Subcutaneous adipose tissue (tissue), 4 donors: ENCODE results near the gene ELK4. TPM values are rescaled to one million over a fixed set of nuclear protein-coding genes. Genes with fewer than 3 reads are reported as not detected.

Experiments used
- CTCF ChIP-seq: fragments of 450-650 bp; IDR thresholded peaks from one replicate; pipeline ENCODE4 v1.5.1; 2016; ENCODE audit warnings: low read depth, mild to moderate bottlenecking, control low read depth, antibody characterized with exemption, moderate library complexity
- total RNA-seq, 4 donors: library from RNA; depleted of rRNA; stranded (reverse); fragments of >200 nt; gene quantifications; one replicate each; pipeline ENCODE4 v1.1.0, GENCODE V29; 2016

Gene ELK4
- total RNA-seq, 4 donors from 2014 or later: 25.8 to 42.2 (median 29.6) TPM

GRCh38 chr1:205623646-205624045 is 8.2 kb downstream of the ELK4 start:
- no peak for TF ChIP-seq CTCF

DNA sequence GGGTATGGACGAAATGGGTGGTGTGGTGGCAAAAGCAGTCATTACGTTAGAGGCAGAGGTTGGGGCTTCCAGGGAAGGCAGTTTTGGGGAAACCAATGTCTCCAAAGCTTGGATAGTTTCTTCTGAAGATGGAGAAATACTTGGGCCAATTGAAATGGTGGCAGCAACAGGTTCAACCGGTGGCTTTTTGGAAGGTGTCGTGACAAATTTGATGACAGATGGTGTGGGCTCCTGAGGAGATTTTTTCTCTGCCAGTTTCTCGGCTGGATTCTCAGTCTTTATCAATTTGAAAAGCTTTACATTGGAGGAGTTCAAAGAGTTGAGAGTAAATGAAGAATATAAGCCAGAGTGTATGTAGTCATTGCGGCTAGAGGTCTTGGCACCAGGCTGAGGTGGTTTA is 11.5 kb downstream of the ELK4 start:
- no peak for TF ChIP-seq CTCF

DNA sequence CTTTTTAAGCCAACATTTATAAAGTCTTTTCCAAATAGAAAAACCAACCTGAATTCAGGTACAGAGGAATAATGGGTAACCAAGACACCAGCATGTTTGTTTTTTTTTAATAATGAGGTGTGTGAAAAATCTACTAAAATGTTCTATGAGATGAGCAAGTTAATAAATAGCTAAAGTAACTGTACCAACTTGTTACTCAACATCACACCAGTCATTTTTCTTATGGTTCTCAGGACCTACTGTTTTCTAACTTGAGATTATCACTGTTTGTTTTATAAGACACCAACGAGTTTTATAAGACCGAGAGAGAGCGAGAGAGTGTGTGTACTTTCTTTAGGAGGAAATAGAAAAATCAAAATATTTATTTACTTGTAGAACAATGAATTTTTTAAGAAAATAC is 12.4 kb downstream of the ELK4 start:
- no peak for TF ChIP-seq CTCF

DNA sequence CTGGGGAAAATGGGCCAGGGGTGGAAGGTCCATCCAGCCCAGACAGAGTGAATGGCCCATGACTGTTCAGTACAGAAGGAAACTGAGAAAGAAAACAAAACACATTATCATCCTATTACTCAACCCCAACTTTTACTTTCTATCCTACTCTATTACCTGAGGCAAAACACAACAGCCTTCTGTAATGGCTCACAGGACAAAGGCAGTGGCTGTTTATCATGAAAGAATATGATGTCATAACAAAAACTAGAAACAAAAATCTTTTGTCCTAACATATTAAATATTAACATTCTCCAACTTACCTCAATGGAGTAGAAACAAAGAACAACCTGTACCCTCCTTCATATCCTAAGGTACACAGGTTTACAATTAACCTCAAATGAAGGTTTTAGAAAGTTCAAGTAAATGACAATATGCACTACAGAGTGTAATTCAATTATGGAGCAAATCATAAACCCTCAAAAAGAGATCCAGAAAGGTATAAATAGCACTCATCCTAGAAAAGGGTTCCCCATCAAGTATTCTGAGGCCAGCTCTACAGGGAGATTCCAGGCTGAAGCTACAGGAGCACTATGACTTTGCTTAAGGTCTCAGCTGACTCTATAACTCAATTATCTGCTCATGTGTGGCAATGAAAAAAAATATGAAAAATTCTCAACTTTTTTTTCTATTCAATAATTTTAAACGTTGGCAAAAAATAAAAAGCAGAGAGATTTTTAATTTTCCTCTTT is 15.1 kb downstream of the ELK4 start:
- no peak for TF ChIP-seq CTCF

DNA sequence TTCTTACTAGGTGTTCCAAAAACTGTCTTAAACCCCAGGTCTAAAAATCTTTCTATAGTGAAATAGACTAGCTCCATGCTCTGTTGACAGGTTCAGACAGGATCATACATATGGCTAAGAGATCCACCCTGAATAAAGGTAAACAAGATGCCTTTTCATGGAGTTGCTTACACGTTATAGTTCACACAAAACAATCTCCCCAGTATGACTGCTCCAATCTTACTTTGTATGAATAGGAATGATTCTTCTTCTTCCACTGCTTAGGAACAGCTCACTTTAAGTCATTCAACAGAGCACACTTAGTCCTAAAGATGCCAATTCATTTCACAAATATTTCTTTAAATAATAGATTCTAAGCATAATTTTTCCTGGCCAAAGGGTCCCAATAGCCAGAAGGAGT is 16.0 kb downstream of the ELK4 start:
- TF ChIP-seq CTCF: no peak

DNA sequence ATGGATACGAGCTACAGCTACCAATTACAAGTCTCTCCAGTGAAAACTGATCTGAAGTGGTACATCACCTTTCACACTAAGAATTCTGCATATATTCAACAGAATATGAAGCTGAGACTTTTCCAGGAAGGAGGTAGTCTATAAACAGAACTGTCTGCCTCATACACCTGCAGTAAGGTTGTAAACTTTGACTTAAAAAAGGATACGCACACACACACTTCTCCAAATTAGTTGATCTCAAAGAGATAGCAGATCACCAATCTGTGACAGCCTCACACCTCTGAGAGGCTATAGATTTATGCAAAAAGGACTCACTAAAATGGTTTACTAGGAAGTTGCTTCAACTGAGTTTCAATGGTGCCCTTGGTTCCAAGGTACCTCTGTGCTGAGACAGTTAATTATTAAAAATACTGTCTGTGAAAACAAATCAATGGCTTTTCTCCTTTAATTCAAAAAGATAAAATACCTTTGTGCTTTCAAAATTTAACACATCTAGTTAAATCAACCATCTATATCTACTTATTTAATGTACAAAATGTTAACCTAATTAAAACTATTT is 17.9 kb downstream of the ELK4 start:
- TF ChIP-seq CTCF: no peak

DNA sequence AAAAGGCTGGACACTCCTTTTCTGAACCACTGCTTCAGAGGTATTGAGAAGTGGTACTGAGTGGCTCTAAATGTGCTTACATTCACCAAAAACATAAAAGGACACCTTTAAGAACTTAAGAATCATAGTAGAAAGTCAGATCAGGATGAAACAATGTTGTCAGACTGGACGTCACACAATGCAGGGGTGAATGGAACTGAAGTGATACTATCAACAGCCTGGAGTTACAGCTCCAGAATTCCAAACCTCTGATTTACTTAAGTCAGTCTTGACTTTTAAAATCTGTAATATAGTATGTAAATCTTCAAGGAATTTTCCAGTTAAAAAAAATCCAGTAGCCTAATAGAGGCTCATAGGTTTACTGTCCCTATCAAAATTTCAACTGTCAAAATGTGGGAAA is 19.3 kb downstream of the ELK4 start:
- no peak for TF ChIP-seq CTCF
